Measurements from ENCODE around the gene FNDC3B.

DNA sequence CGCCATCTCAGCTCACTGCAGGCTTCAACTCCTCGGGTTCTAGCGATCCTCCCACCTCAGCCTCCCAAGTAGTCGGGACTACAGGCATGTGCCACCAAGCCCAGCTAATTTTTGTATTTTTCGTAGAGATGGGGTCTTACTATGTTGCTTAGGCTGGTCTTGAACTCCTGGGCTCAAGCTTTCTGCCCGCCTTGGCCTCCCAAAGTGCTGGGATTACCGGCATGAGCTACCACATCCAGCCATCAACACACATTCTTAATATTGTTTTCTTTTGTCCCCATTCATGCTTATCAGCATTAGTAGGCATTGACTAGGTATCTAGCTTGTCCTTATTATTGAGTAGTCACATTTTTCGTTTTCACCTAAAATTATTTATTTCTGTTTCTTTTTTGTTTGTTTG, 240.6 kb downstream of the FNDC3B start:
- TF ChIP-seq, protein P1, sequence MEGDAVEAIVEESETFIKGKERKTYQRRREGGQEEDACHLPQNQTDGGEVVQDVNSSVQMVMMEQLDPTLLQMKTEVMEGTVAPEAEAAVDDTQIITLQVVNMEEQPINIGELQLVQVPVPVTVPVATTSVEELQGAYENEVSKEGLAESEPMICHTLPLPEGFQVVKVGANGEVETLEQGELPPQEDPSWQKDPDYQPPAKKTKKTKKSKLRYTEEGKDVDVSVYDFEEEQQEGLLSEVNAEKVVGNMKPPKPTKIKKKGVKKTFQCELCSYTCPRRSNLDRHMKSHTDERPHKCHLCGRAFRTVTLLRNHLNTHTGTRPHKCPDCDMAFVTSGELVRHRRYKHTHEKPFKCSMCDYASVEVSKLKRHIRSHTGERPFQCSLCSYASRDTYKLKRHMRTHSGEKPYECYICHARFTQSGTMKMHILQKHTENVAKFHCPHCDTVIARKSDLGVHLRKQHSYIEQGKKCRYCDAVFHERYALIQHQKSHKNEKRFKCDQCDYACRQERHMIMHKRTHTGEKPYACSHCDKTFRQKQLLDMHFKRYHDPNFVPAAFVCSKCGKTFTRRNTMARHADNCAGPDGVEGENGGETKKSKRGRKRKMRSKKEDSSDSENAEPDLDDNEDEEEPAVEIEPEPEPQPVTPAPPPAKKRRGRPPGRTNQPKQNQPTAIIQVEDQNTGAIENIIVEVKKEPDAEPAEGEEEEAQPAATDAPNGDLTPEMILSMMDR (conservative IDR thresholded peaks at IDR 0.05; ENCODE audit: low read depth, low read length): no peak
- no peak for TF ChIP-seq EZH2 (IDR thresholded peaks at IDR 0.05; ENCODE audit: low read length, unreplicated experiment)
